T-helper 1 cell treated with Interleukin-12 subunit alpha and Interleukin-12 subunit beta and Interleukin-4 antibody, amounts not matched to agents 30 μg/mL and 1 μg/mL, for 36 hours (primary cell): ENCODE data around the gene MYLK.

ENCODE experiments used
- H3K27ac Mint-ChIP-seq: one replicate; pipeline ENCODE4 v1.8.0; 2021; ENCODE audit warnings: mild to moderate bottlenecking, mixed read lengths
- H3K27me3 Mint-ChIP-seq: one replicate; pipeline ENCODE4 v1.8.0; 2021; ENCODE audit warnings: low read depth, mixed read lengths
- H3K36me3 Mint-ChIP-seq: one replicate; pipeline ENCODE4 v1.8.0; 2021; ENCODE audit warnings: low read depth, mixed read lengths
- H3K4me1 Mint-ChIP-seq: one replicate; pipeline ENCODE4 v1.8.0; 2021; ENCODE audit warnings: low read depth, mixed read lengths
- H3K4me3 Mint-ChIP-seq: one replicate; pipeline ENCODE4 v1.8.0; 2021; ENCODE audit warnings: mild to moderate bottlenecking, moderate library complexity, mixed read lengths
- H3K9me3 Mint-ChIP-seq: one replicate; pipeline ENCODE4 v1.8.0; 2021; ENCODE audit warnings: mixed read lengths

Gene MYLK

DNA sequence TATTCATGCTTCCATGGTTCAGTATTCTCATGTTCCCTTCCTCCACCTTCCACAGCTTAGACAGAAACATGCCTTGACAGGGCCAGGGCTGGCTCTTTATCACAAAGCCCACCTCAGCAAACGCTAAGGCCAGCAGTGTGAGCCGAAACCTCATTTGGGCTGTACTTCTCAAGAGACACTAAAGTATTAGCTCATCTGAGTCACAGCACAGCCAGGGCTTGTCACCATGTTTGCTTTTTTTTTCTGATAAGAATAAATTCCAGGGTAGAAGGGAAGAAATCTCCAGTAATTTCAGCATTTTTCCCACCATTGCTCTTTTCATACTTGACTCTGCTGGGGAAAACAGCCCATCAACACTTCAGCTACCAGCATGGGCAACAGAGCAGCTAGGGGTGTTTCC, 95.4 kb downstream of the MYLK start:
- H3K27me3 Mint-ChIP-seq: no peaks in the 10 kb centered on the region
- H3K4me3 Mint-ChIP-seq: no peak overlapping the region
- no peaks in the 10 kb centered on the region for H3K4me1 Mint-ChIP-seq
- H3K36me3 Mint-ChIP-seq: no peaks in the 10 kb centered on the region
- no peaks in the 10 kb centered on the region for H3K9me3 Mint-ChIP-seq
- H3K27ac Mint-ChIP-seq: no peak overlapping the region

GRCh38 chr3:123787133-123787532, 97.0 kb downstream of the MYLK start:
- Mint-ChIP-seq H3K9me3 (no peaks in the 10 kb centered on the region), H3K27me3 (no peaks in the 10 kb centered on the region), H3K27ac (no peak overlapping the region), H3K4me3 (no peak overlapping the region), H3K4me1 (no peaks in the 10 kb centered on the region), H3K36me3 (no peaks in the 10 kb centered on the region)

DNA sequence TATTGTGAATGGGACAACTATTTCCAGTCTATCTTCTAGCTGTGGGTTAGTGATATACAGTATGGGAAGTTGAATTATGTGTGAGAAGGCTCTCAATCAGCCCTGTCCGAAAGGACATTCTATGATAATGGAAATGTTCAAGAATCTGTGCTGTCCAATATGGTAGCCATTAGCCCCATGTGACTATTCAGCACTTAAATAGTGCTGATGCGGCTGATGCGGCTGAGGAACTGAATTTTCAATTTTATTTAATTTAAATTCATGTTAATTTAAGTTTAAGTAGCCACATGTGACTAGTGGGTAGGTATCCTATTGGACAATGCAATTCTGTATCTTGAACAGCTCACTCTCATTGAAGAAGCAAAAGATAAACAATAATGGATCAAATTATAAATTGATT, 98.5 kb downstream of the MYLK start:
- H3K27me3 Mint-ChIP-seq: no peaks in the 10 kb centered on the region
- H3K27ac Mint-ChIP-seq: no peak overlapping the region
- H3K4me3 Mint-ChIP-seq: no peak overlapping the region
- no peaks in the 10 kb centered on the region for H3K9me3 Mint-ChIP-seq
- no peaks in the 10 kb centered on the region for H3K4me1 Mint-ChIP-seq
- H3K36me3 Mint-ChIP-seq: no peaks in the 10 kb centered on the region

DNA sequence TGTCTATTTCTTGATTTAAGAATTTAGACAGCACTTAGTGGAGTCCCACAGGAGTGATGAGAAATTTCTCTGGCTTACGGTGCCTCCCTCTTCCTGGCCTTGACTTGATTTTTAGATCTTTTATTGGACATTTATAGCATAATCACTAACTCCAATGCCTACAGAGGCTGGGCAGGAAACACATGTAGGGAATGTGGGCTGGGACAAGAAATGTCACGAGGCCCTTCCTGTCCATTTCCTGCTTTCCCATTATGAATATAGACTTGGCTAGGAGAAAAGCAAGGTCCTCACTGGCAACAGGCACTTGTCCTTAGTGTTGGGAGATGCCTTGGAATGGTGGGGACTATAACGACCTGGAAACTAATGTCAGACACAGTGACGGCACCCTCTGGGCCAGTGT, 100.3 kb downstream of the MYLK start:
- Mint-ChIP-seq H3K27me3 (peaks cover 3% of the 10 kb centered on the region), H3K4me3 (no peak overlapping the region), H3K9me3 (no peaks in the 10 kb centered on the region), H3K36me3 (no peaks in the 10 kb centered on the region), H3K4me1 (no peaks in the 10 kb centered on the region), H3K27ac (no peak overlapping the region)

DNA sequence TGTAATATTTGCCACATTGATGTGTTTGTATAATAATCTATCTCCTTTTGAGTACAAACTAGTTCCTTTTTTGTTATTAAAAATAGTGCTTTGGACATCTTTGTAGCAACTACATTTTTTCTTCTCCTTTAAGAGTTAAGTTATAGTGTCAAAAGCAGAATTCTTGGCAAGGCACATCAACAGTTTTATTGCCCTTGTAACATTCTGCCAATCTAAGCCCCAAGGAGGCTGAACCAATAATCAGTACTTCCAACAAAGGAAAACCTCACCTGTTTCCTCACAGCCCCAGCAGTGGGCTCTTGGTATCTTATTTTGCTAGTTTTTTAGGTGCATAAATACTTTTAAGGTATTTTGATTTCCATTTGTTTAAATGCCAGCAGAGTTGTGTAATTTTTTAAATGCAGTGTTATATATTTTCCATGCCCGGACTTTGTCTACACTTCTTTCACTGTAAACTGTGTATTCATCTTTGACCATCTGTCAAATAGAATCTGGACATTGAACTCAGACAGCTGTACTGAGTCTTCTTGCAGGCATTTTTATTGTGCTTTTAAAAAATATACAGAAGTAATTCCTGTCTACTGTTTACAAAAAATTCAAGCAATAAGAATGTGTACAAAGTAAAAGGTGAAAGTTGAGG, 101.0 kb downstream of the MYLK start:
- Mint-ChIP-seq H3K36me3 (no peaks in the 10 kb centered on the region), H3K27ac (no peak overlapping the region), H3K27me3 (peaks cover 3% of the 10 kb centered on the region), H3K9me3 (no peaks in the 10 kb centered on the region), H3K4me3 (no peak overlapping the region), H3K4me1 (no peaks in the 10 kb centered on the region)

GRCh38 chr3:123782488-123782887, 101.6 kb downstream of the MYLK start:
- no peak overlapping the region for H3K4me3 Mint-ChIP-seq
- H3K27me3 Mint-ChIP-seq: peaks cover 3% of the 10 kb centered on the region
- H3K9me3 Mint-ChIP-seq: no peaks in the 10 kb centered on the region
- H3K4me1 Mint-ChIP-seq: no peaks in the 10 kb centered on the region
- H3K36me3 Mint-ChIP-seq: no peaks in the 10 kb centered on the region
- no peak overlapping the region for H3K27ac Mint-ChIP-seq

DNA sequence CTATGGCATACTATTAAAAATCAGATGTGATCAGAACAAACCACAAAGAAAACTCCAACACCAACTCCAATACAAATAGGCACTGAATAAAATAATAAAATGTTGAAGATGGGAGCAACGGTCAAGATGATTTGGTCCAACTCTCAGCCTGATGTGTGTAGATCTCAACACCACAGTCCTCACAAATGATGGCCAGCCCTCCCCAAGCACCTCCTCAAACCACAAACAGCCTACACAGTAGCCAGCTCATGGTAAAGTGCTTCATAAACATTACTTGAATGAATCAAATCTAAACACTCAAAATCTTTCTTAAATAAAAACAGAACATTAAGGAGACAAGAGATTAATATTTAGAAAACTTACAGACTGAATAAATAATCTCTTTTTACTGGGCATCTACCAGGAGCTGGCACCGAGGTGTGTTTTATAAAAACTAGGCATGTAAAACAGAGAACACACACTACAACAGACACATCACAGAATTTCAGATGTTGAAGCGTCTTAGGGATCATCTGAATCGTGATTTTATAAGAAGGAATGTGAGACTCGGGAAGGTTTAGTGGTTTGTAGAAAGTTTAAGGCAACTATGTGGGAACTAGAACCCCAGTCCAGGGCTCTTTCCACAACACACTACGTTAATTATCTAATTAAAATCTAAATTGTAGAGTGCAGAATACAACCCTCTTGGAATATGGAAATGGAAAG, 102.4 kb downstream of the MYLK start:
- H3K27me3 Mint-ChIP-seq: peaks cover 3% of the 10 kb centered on the region
- H3K36me3 Mint-ChIP-seq: no peaks in the 10 kb centered on the region
- H3K4me1 Mint-ChIP-seq: no peaks in the 10 kb centered on the region
- no peaks in the 10 kb centered on the region for H3K9me3 Mint-ChIP-seq
- no peak overlapping the region for H3K27ac Mint-ChIP-seq
- H3K4me3 Mint-ChIP-seq: no peak overlapping the region

DNA sequence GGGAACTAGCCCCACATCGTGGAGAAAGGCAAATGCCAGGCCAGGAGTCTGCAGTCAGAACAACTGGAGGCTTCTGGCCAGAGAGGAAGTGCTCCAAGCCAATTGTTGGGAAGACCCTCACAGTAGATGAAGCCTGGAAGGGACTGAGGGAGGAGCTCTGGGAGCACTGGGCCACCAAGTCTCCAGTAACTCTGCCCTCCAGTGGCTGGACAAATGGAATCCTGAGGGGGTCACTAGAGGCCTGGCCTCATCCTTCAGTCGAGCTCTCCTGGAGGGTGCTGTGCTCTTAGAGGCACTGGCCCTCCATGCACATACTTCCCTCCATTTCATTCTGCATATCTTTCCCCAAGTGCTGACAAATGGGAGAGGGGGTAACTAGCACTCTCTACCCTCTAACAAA, 103.0 kb downstream of the MYLK start:
- no peak overlapping the region for H3K4me3 Mint-ChIP-seq
- H3K27me3 Mint-ChIP-seq: peaks cover 3% of the 10 kb centered on the region
- H3K9me3 Mint-ChIP-seq: no peaks in the 10 kb centered on the region
- H3K36me3 Mint-ChIP-seq: no peaks in the 10 kb centered on the region
- H3K4me1 Mint-ChIP-seq: no peaks in the 10 kb centered on the region
- H3K27ac Mint-ChIP-seq: no peak overlapping the region

DNA sequence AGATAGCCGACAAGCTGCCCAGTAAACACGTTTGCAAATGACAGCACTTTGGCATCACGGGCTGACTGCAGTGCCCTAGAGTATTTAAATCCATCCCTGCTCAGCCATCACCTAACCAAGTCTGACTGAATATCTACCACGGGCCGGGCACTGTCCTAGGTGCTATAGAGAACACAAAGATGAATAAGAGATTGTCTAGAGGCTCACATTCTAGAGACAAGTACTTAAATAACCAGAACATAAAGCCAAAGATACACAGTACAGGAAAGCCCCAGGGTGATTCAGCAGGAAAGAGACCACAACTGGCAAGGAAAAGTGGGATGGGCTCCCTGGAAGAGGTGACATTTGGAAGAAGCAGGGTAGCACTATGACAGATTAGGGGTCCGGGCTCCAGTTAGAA, 103.5 kb downstream of the MYLK start:
- Mint-ChIP-seq H3K36me3 (no peaks in the 10 kb centered on the region), H3K4me3 (no peak overlapping the region), H3K27ac (no peak overlapping the region), H3K4me1 (no peaks in the 10 kb centered on the region), H3K9me3 (no peaks in the 10 kb centered on the region), H3K27me3 (peaks cover 3% of the 10 kb centered on the region)

DNA sequence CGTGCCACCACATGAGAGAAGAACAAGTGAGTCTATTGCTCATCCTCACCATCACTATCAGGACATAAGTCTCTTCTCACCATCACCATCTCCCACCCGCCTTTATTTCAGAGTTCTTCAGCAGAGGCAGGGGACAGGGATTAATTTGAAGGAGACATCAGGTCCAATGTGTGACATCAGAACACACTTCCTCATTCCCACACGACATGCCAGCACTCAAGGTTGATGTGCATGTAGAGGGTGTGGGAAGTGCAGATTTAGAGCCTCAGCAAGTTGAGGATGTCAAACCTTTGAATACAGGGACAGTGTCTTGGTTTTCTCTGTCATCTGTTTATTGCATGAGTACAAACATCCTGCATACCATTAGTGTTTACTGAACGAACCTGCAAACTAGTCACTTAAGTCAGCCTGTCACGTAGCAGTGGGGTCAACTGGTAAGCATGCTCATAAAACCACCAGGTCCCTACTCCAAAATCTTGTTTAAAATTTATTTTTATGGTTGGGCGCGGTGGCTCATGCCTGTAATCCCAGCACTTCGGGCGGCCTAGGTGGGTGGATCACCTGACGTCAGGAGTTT, 104.4 kb downstream of the MYLK start:
- no peak overlapping the region for H3K4me3 Mint-ChIP-seq
- H3K9me3 Mint-ChIP-seq: no peaks in the 10 kb centered on the region
- no peaks in the 10 kb centered on the region for H3K4me1 Mint-ChIP-seq
- H3K27ac Mint-ChIP-seq: no peak overlapping the region
- peaks cover 3% of the 10 kb centered on the region for H3K27me3 Mint-ChIP-seq
- H3K36me3 Mint-ChIP-seq: no peaks in the 10 kb centered on the region

- no peak overlapping the region for H3K27ac Mint-ChIP-seq
- H3K4me3 Mint-ChIP-seq: no peak overlapping the region
- H3K36me3 Mint-ChIP-seq: no peaks in the 10 kb centered on the region
- H3K27me3 Mint-ChIP-seq: peaks cover 3% of the 10 kb centered on the region
- no peaks in the 10 kb centered on the region for H3K4me1 Mint-ChIP-seq
- H3K9me3 Mint-ChIP-seq: no peaks in the 10 kb centered on the region
Observed at GRCh38 chr3:123778991-123779622, 105.0 kb downstream of the MYLK start.

DNA sequence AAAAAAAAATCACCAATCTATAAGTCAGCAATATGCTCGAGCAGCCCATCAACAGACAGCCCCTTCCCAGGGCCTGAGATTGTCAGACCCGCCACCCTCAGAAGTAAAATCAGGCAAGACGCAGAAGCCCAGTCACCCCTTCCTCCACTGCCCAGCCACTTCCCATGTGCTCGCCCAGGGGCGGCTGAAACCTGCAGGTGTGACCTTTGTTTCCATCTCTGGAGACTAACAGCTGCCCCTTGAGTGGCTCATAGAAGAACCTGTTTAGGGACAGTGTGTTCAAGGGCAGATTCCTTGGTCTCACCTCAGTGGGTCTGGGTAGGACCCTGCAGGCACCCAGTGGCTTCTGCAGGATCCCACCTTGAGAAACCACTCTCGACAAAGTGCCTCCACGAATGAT, 105.6 kb downstream of the MYLK start:
- peaks cover 3% of the 10 kb centered on the region for H3K27me3 Mint-ChIP-seq
- no peaks in the 10 kb centered on the region for H3K9me3 Mint-ChIP-seq
- H3K27ac Mint-ChIP-seq: no peak overlapping the region
- H3K4me3 Mint-ChIP-seq: no peak overlapping the region
- no peaks in the 10 kb centered on the region for H3K4me1 Mint-ChIP-seq
- H3K36me3 Mint-ChIP-seq: no peaks in the 10 kb centered on the region

DNA sequence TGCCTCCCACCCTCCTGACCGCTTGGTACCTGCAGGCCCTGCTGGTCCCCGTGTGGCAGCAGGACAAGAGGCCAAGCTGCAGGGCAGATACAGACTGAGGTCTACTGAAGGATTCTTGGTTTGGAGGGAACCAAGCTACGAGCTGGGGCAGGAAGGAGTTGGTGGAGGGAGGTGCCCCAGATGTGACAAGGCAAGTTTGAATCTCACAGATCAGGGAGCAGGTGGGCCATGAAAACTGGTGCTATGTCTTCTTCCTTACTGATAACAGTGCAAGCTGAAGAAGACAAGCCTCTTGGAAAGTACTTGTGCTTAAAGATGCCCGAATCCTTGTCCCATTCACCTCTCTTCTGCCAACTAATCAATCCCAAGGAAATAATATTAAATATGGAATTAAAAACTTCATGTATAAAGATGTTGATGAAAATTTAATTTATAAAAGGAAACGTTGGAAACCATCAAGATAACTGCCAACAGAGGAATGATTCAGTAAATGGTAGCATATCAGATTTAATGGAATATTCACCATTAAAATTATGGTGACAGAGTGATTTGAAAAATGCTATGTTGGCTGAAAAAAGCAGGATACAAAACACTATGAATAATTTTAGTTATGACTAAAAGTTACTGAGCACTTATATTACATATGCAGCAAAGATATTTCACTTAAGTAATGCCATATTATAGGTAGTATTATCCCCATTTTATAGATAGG, 107.9 kb downstream of the MYLK start:
- Mint-ChIP-seq H3K36me3 (no peaks in the 10 kb centered on the region), H3K9me3 (no peaks in the 10 kb centered on the region)

DNA sequence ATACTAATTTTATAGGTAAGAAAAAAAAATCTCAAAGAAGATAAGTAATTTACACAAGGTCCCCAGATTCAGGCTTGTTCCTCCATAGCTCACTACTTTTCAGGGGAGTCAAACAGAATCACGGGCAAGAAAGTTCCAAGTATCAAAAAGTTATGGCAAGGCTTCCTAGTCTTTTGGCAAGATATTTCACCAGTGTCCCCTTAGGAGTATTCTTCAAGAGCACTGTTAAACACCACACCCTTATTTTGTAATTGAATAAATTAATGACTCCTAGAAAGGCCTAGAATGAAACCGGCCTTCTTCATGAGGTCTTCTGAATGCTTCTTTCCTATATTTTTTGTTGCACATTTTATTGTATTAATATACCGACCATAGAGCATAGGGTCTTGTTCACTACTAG, 109.7 kb downstream of the MYLK start:
- Mint-ChIP-seq H3K4me1 (no peaks in the 10 kb centered on the region), H3K27ac (no peak overlapping the region), H3K36me3 (no peaks in the 10 kb centered on the region), H3K27me3 (peaks cover 2% of the 10 kb centered on the region), H3K9me3 (no peaks in the 10 kb centered on the region), H3K4me3 (no peak overlapping the region)

More for the DNA sequence above, 107.9 kb downstream of the MYLK start:
- H3K4me3 Mint-ChIP-seq: no peak overlapping the region
- H3K27me3 Mint-ChIP-seq: peaks cover 3% of the 10 kb centered on the region
- H3K27ac Mint-ChIP-seq: no peak overlapping the region
- H3K4me1 Mint-ChIP-seq: no peaks in the 10 kb centered on the region
